T-helper 22 cell (primary cell): ENCODE results near the gene PACRG.

Experiments
- DNase-seq: peaks from one replicate; pipeline ENCODE4 v3.0.0-alpha.2; 2020; ENCODE audit warnings: low read depth

Gene PACRG

DNA sequence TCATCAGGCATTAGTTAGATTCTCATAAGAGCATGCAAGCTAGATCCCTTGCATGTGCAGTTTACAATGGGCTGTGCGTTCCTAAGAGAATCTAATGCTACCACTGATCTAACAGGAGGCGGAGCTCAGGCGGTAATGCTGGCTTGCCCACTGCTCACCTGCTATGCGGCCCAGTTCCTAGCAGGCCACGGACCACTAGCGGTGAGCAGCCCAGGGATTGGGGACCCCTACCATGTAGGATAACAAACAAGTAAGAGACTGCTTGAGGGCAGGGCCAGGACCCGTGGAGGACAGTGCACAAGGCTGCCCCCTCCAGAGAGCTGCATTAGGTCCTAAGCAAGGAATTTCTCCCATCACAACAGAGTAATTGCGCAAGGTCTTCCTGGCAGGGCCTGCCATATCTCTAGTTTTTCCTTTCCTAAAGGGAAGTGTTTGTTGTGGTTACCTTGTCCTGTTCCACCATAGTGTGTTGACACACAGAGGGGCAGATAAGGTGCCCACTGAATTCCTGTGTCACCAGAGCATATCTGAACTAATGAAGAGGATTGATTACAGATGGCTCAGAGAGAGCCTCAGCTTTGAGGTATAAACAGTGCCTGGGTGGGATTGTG, 58.0 kb downstream of the PACRG start:
- no peak for DNase-seq

DNA sequence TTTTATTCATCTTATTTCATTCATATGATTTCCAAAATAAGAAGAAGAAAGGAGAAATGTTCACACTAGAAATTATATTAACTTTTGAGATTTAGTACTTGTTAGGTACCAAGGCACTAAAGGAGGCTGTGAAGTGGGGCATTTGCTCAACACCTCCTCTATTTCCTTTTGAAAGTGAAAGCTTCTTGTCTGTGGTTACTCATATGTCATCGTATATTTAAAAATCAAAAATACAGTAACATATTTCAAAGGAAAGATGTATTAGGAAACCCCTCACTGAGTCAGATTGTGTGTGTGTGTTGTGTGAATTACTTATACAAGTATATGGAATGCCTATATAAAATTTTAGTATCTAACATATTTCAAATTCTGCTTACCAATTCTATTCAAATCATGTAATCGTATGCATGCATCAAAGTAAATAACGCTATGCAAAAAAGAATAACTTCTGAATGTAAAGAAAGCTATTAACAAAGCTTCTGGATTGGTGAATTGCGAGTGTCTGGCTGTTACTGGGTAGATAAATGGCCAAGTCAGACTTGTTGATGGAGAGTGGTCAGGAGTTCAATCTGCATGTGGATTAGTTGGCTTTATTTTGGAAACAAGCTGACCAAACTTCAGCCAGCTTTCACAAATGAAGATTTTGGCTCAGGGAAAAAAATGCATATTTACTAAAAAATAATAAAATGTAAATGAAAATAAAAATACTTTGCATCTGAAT, 70.9 kb downstream of the PACRG start:
- no peak for DNase-seq

DNA sequence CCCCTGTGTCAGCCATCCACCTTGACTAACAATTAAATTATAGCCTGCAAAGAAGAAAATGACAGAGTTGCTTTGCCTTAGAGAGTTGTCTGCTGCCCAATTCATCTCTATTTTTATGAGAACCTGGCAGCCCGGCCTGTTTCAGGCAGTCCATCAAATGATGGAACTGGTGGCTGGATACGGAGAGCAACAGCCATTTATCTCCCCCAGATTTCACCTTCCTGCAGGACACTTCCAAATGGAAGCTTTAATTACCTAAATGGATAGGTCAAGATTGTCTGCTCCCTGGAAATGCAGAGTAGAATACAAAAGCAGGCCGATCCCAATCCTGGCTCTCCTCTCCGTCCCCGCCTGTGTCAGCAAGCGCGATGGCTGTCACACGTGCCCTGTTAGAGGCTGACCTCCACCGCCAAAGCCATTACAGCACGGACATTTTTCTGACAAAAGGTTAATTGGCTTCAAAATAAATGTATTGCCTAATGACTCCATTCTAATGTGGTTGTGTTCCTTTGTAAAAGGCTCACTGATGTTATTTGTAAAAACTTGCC, 86.7 kb downstream of the PACRG start:
- no peak for DNase-seq

DNA sequence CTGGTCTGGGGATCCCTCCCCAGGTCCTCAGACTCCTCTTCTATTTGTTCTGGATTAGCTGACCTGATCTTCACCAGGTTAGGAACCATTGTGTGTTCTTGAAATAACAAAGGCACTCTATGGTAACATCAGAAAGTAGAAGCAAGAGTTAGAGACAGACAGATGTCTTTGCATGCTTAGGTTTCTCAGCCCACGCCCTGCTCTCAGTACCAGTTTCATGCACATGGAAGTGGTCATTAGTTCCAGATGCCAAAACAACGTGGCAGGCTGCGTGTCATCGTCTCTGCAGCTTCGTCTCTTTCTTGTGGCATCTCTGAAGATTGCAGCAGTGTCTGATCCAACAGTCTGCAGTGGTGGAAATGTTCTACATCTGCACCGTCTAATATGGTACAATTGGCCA, 89.4 kb downstream of the PACRG start:
- no peak for DNase-seq

DNA sequence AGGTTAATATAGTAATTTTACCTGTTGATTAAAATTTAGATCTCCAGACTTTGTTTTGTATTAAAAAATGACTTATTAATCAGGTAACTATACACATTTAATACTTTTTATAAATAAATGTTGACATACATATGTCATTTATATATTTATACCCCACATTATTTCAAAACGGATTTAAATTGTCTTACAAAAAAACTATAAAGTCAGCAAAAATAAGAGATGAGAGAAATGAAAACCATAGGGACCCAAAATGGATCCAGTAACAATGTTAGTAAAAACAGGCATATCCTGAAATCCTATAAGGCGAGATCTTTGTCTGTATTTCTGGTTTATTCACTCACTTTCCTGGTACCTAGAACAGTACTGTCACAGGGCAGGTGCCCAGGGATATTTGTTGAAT, 91.5 kb downstream of the PACRG start:
- DNase-seq, result no peak

DNA sequence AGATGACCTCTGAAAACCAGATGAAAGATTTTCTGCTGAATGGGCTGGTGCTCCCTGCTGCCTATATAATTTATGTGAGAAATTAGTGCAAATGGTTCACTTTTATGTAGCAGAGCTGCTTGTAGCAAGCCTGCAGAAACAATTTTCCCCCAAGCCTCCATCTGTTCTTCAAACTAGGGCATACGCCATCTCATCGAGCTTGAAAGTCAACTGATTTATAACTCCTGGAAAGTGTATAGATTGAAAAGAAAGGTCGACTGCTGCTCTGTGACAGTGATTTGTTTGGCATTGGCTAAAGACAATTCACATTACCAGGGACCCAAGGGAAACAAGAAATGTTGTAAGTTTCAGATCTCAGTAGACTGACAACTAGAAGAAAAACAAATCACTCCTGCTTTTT, 93.3 kb downstream of the PACRG start:
- DNase-seq, result no peak

DNA sequence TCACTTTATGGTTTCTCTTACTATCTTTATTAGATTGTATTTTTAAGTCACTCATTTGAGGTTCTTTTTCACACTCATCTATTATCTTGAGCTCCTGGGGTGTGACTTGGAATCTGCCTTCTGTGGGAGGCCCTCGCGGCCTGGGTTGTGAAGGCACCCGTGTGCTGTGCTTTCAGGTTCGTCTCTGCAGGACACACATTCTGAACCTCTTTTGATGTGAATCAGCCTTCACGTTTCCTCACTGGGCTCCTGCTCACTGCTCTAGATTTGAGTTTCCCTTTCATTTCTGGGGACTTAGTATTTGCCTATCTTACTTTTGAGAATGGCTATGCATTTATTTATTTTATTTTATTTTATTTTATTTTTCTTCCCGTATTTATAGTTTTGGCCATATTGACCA, 97.8 kb downstream of the PACRG start:
- DNase-seq, result no peak

DNA sequence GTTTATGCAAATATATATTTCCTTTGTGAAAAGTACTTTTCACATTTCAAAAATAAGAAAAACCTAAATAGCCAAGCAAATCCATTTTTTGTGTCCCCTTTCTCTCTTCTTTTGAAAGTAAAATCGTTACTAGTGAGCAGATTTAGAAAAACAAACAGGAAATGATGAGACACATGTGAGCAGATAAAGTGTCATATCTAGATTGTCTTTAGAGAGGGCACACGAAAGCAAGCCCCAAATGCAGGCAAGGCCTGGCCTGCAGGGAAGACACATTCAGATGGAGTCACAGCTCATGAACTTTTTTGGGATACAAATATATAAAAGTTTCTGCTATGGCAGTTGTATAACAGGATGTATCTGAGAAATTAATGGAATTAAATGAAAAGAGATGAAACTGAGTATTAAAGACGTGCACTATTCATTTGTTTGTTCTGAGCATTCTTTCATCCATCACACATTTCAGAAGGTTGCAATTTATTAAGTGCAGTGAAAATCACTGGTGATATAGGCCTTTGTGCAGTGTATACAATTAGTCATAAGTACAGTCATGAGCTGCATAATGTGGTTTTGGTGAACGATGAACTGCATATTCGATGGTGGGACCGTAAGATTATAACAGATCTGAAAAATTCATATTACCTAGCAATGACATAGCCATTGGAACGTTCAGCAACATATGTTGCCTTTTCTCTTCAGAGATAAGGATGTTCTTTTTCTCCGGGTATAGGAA, 101.4 kb downstream of the PACRG start:
- no peak for DNase-seq

DNA sequence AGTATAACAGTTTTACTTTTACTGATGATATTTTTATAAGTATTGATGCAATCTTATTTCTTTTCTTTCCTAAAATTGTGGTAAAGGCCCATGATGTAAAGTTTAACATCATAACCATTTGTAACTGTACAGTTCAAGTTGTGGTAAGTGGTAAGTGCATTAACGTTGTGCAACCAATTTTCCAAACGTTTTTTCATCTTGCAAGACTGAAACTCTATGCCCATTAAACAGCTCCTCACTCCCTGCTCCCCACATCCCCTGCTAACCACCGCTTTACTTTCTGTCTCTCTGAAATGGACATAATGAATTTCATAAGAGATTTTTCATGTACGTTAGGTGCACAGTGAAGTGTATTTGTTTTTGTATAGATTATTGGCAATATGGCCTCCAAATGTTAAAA, 106.0 kb downstream of the PACRG start:
- no peak for DNase-seq

DNA sequence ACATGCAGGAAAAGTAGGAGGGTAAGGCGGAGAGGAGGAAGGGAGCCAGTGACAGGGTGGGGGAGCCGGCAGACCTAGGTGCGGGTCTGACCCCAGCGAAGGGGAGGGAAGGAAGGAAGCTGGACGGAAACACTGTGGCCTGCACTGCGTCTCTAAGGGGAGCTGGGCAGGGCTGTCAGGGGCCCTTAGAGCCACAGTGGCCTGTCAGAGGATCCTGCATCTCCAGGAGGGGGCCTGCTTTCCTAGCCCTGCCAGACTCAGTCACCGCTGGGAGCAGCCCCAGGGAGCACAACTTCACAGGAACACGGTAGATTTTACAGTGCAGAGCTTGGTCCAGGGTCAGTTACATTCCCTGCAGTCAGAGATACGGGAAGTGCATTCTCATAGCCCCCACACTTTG, 118.2 kb downstream of the PACRG start:
- DNase-seq, result no peak

DNA sequence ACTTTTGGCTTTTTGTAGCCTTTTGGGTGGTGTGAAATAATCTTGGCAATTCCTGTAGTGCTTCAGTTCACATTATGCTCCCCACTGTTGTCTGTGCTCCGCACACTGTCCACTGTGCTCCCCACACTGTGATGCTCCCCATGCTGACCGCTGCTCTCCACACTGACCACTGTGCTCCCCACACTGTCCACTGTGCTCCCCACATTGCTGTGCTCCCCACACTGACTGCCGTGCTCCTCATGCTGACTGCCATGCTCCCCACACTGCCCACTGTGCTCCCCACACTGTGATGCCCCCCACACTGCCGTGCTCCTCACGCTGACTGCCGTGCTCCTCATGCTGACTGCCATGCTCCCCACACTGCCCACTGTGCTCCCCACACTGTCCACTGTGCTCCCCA, 118.9 kb downstream of the PACRG start:
- no peak for DNase-seq

DNA sequence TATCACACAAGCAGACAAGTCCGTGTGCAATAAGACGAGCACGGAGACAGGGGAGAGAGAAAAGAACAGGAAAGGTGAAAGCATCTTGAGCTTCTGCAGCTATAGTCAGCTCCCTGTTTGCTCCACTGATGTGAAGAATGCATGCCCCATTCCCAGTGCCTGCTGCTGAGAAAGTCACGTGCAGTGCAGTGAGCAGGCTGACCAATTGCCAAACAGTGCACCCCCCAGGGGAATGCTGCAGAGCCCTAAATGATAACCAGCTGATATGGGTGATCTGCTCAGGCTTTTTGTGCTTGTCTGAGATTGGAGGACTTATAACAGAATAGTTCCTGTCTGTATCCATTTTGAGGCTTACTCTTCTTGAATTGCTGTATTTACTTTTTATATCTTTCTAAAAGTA, 121.5 kb downstream of the PACRG start:
- DNase-seq, result no peak

DNA sequence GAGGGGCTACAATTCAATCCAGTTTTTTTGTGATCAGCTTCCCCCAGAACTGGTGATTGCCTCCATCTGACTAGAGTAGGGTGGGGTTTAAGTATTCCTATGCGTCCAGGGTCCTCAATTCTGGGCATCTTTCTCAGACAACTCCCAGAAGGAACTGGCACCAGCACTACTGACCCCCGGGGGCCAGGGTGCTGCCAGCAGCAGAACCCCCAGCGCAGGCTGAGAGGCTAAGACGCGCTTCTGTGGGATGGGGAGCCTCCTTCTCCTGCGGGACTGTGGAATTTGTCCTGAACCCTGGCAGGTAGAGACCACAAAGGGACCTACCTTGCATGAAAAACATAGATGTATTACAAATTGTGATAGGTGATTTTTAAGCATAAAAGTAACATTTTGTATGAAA, 124.4 kb downstream of the PACRG start:
- DNase-seq, result no peak

DNA sequence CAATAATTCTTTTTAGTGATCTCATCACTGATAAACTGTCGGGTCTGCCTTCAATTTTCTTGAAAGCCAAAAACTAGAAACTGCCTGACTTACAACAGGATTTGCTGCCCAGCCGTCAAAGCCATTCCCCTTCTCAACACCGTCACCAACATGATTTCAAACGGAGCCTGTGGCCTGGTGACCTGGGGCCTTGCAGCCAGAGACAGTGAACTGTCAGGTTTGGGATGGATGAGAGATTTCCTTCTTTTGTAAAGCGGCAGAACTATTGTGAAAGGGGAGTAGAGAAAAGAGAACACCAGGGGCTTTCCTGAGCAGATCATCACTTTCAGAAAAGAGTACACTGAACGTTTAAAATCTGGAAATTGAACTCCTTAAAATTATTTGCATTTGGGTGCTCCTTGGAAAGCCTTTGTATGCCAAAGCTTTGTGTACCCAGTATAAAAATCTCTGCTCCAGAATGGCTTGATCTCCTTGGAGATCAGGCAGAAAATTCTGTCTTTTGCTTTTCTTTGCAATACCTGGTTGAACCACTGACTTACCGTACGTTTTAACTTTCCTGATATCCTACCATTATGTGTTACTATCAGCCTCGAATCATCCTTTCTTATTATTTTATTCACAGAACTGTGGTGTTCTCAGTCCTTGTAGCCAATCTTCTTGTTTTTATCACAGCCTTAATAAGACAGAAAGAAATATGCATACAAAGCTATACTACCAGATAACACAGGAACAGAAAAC, 125.2 kb downstream of the PACRG start:
- DNase-seq, result no peak

DNA sequence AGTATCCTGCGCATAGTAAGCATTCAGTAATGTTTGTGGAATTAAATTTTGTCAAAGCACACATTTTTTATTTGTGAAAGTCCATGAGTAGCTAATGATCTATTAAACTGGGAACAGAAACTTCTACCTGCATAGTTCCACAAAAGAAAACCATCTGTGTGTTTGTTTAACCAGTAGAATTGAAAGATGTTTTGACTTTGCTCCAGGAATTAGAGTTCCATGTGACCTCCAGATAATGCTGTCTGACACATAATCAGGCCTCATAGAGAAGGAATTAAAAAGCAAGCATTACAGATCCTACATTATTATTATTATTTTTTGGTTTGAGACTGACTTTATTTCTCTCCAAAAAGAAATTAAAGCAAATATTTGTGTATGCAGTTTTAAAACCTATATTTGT, 126.5 kb downstream of the PACRG start:
- DNase-seq, result no peak

DNA sequence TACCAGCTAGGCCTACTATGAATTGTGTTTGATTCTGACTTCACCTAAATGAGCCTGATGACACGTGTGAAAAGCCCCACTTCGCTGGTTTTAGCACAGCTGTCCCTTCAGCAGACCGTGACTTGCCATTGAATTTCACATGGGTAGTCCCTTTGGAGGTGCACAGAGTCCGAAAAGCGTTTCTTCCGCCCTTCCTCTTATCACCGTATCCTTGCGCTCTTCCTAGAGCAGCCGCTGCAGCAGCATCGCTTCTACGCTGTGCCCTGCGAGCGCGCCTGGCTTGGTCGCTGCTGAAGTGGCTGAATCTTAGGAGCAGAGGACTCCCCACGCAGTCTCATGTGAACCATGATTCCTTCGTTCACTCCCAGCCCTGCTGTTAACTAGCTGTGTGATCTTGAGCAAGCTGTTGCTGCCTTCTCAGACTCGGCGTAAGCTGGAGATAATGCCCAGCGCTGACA, 127.0 kb downstream of the PACRG start:
- no peak for DNase-seq

DNA sequence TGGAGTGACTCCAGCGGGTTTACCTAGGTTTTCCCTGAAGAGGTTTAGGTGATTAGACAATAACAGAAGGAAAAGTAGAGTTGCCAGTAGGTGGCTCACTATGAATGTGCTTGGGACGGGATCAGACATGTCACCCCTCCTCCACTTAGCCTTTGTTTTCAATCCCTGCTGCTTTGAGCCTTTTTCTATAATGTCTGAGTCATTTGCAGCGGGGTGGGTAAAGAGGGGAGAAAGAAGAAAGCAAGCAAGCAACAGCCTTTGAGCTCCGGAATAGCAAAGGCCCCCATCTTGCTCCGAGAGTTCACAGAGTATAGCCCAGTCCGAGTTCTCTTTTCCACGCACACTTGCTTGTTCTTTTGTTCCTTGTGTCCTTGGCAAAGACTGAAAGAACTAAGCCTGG, 129.1 kb downstream of the PACRG start:
- DNase-seq, result no peak

DNA sequence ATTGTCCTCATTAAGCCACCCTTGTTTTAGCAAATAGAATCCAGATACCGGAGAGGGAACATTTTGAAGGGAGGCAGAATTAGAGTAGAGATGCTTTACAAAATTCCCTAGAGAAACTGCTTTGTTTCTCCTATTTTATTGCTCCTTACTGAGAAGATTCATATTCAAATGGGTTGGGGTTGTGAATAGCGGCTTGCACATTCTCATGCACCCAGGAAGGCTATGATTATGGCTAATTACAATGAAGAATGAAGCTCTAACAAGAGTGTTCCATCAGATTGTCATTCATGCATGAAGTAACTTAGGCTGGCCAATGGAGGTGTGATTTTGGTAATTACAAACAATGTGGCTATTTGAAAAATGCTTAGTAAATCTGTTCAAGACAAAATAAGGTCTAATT, 129.6 kb downstream of the PACRG start:
- DNase-seq, result no peak

DNA sequence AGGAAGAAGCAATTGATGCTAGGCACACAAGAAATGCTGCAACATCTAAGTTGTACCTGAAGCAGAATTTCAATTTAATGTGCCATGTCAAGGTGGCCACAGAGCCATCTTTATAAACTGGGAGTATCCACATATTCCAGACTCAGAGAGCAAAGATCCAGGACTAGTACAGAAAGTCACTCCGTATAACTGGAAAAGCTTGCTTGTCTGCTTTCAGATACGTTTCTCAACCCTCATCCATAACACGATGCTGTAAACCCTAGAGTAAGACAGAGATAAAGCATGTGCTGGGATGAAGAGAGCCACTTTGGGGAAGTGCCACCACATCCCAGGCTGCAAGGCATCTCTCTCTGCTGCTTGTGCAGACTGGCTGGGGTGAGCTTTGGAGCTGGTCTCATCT, 134.7 kb downstream of the PACRG start:
- DNase-seq, result no peak

DNA sequence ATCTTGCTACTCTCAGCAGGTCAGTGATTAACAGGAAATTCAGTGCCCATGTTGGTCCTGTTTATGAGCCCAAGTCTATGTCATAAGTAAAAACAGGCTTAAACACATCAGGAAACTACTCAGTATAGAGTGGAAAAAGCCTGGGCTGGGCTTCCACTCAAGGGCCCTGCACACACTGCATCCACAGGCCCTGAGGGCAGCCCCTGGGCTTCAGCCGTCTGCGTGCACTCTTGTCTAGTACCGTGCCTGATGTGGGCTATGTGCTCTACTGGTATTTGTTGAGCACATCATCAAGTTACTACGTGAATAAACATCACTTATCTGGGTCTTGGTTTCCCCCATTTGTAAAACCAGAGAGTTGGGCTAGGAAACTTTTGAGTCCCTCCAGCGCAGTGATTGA, 135.2 kb downstream of the PACRG start:
- DNase-seq, result no peak

DNA sequence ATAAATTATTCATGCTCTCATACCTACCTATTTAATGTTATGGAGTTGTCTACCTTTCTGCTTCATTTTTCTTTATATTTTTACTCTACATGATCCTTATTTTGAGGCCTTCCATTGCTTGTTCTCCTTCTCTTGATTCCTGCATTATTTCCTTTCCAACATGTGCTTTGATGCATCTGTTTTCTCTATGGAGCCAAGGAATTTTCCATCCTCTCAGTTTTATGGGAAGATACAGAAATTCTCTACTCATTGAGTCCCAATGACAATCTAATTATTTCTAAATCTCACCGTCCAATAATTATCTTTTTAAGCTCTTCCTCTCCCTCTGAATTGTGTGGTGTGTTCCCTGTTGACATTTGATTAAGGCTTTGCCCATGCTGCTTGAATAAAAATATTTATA, 136.0 kb downstream of the PACRG start:
- DNase-seq, result no peak

DNA sequence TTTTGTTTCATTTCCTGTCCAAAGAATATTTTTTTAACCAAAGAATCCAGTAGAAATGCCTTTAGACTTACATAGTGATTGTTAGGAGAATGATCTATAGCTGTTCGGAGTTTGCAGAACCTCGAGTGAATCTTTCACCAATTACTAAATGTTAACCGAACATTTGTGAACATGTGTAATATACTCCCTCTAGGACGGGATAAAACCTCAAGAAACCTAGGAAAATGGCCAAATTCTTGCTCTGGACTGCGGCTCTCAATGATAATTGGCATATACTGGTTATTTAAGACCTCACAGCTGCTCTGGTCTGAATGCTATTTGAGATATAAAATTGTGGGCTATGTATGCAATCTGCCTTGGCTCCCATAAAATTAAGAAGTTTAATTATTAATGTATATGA, 137.1 kb downstream of the PACRG start:
- DNase-seq, result no peak

DNA sequence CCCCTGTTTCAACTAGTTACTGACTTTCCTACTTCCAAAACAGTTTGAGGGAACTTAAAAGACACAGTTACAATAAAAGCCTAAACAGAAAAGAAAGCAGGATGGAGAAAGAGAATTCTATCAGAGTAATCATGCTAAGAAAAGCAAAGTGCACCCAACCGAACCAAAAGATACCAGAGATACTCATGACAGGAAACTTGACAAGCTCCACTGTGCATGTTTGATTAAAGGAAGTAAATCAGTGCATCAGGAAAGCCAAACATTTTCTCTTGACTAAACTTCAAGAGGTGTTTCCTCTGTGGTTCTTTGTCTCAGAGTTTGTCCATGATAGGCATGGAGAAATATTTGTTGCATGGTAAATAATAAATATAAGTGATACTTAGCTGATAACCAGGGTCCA, 138.9 kb downstream of the PACRG start:
- no peak for DNase-seq
